NCI-H2081 (cell line): ENCODE data around the gene MIR17HG.
A peak's percentile ranks its signal among the peaks of the same experiment; 100 is the strongest.

Experiments
- DNase-seq, 2 experiments: peaks; one replicate each; lab custom pipeline; 2025; lab: John Stamatoyannopoulos, UW

The MIR17HG gene

GRCh38 chr13:91368676-91369440 lies 21.4 kb downstream of the MIR17HG start:
- DNase-seq: no peak

DNA sequence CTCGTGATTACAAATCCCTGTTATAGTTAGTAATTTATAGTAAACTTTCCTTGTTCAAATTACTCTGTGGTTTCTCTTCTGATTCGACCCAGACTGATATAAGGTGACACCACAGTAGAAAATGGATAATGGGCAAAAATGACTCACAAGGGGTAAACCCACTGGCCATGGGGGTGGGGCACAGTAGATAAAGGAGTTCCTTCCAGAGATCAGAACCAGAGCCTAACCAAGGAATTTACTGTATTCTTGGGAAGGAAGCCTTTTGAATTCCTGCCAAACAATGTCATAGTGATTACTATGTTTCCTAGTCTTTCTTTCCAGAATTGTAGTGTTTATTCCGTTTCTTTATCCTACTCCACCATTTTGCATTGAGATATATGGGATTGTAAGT lies 21.9 kb downstream of the MIR17HG start:
- DNase-seq: no peak

- DNase-seq: no peak
These were observed 23.0 kb downstream of the MIR17HG start for GRCh38 chr13:91370501-91370900.

- no peak for DNase-seq
These were observed 25.4 kb downstream of the MIR17HG start for GRCh38 chr13:91372911-91373310.

DNA sequence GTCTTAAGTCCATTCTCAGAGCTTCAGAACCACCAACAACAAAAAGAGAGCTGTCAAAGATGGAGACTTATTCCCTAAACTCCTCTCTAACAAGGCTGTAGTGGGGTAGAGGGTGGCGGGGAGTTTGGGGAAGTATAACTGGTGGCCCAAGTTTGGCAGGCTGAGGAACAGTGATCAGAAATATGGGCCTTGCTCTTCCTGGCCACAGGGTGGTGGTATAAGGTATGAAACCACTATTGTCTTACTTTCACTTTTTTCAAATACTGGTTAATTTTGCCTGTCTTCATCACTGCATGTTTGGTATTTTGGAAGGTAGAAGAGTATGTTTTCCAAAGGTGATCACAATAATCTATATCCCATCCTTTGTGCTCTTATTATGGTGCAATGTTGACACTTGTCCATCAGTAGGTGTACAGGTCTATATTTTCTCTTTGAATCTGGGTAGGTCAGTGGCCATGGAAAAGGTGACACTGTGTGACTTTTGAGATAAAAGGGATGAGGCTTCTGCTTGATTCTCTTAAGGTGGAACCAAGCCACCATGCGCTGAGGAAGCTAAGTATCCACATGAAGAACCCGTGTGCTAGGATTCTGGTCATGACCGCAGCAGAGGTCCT lies 27.7 kb downstream of the MIR17HG start:
- DNase-seq: no peak

- DNase-seq: peak in 1 of 2 experiments; percentile 39
These were observed 33.9 kb downstream of the MIR17HG start for GRCh38 chr13:91381371-91381770.

DNA sequence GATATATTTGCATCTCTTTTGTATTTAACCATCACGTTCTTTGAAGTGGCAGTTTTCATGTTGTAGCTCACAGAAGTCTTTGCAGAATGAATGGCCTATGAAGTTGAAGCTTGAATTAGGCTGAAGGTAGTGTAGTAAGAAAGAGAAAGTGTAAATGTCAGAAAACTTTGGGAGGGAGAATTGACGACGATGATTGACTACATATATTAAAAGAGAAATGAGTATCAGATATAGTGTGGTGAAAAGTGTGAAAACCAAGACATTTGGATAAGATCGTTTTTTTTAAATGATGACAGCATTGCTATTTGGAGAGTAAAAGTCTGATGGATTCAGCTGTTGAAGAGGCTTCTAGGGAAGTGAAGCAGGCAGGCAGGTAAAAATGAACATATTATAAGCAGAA lies 36.3 kb downstream of the MIR17HG start:
- DNase-seq: no peak

DNA sequence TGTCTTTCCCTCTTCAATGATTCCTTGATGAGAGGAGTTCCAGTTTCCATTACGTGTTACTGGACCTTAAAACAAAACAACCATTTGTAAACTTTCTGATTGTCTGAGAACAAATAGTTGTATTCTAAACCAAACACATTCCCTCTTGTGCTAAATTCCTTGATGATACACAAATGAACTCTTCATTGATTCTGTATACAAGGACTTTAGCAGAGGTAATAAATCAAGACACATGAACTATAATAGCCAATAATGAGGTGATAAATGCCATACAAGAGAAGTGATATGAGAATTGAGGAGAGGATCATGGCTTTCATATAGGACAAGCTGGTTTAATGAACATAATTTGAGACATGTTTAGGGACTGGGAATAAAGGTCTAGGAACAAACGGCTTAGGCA lies 37.4 kb downstream of the MIR17HG start:
- no peak for DNase-seq

GRCh38 chr13:91389186-91389585 lies 41.7 kb downstream of the MIR17HG start:
- DNase-seq: no peak

- DNase-seq: no peak
These were observed 50.1 kb downstream of the MIR17HG start for GRCh38 chr13:91397595-91397994.

GRCh38 chr13:91398413-91399188 lies 51.1 kb downstream of the MIR17HG start, which contains the start of gene GPC5:
GPC5 (plus strand) TSS chr13:91398621.
- DNase-seq: peak; percentile 63 to 67

DNA sequence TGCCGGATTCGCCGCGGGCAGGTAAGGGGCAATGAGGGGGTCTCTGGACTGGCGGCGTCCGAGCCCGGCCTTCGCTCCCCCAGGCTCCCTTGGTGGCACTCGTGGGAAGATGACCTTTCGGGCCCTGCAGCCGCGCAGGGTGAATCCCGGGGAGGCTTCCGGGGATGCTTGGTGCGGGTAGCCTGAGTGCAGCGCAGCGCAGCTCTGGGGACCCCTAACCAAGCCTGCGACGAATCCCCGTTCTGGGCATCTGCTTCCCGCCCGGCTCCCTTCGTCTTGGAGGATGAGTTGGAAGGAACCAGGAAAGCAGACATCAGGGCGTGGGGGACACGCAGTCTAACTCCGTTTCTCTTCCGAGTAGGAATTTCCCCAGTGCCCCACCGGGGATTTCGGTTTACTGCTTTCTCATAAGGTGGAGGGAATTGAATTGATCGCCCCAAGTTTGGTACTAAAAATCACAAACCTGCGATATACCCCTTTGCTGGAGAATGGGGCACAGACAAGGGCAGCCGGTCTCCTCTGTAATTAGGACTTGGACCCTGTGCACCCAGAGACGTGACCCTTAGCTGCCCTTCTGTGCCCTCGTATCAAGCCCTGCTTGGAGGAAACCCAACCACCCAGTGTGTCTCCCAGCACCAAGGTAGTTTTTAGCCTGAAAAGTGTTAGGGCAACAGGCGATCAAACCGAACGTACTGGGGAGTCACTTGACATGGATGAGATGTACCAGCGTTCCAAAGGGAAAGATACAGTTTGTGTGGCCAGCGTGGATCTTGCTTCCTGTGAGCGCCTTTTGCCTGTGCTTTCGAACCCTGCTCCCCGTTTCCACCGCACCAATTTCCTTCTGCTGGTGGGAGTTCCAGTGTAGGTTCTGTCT lies 51.9 kb downstream of the MIR17HG start:
- no peak for DNase-seq

DNA sequence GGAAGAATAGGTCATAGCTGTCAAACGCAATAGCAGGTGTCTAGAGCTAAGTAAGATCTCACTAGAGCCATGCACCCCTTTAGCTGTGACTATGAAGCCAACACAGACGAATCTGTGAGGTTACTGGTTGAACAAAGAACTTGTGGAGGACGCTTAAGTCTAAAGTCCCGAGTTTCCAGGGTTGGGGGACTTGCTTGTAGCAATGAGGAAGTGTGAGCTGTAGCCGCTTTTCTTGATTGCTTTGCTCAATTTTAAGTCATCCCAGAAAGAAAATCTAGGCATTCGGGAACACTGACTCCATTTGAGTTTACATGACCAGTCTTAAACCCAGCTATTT lies 52.5 kb downstream of the MIR17HG start:
- DNase-seq: no peak

GRCh38 chr13:91400671-91401070 lies 53.2 kb downstream of the MIR17HG start:
- no peak for DNase-seq

DNA sequence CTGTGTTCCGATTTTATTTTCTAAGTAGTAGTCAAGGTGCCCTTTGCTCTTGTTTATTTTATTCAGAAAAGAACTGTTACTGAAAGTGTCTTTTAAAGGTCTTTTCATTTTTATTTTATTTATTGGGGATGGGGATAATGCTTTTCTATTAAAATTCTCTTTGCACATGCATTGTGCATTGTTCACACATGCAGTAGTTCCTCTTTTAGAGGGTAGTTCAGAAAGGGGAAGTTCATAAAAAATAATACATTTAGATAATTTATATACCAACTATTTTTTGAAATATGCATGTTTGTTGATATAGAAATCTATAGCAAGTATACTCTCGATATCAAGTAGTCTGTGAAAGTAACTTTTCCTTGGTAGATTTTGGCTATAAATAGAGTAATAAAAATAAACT lies 54.4 kb downstream of the MIR17HG start:
- no peak for DNase-seq
